Endothelial cell of umbilical vein (primary cell): ENCODE results near the gene MOB2.

Experiments used
- CTCF ChIP-seq, 2 donors: IDR thresholded peaks; 1 replicate in 1 of 2; 2 replicates in 1 of 2; pipeline ENCODE4 v1.5.1; 2011; ENCODE audit warnings: low read length in 2 of 2, mild to moderate bottlenecking in 2 of 2, moderate library complexity in 2 of 2, control low read depth in 1 of 2, inconsistent platforms in 1 of 2, low read depth in 1 of 2; ENCODE audit not compliant: insufficient read depth in 1 of 2; ENCODE audit errors: extremely low read depth in 1 of 2
- FOS ChIP-seq: IDR thresholded peaks from 2 replicates; pipeline ENCODE4 v1.6.1; 2011; ENCODE audit warnings: mild to moderate bottlenecking, low read length, moderate library complexity, borderline replicate concordance; ENCODE audit not compliant: insufficient read depth
- POLR2AphosphoS5 ChIP-seq: IDR thresholded peaks from 2 replicates; pipeline ENCODE4 v1.6.1; 2012; ENCODE audit warnings: low read depth, mild to moderate bottlenecking, control low read depth, low read length, moderate library complexity; ENCODE audit not compliant: insufficient read depth

- no peak for TF ChIP-seq CTCF (IDR thresholded peaks at IDR 0.05; ENCODE audit: extremely low read depth in 1 of 2, insufficient read depth in 1 of 2, low read depth in 1 of 2, low read length in 2 of 2)
- no peak for TF ChIP-seq FOS
- TF ChIP-seq POLR2AphosphoS5: no peak
Measured at GRCh38 chr11:1487091-1487850, 692 bp upstream of the MOB2 start.
